Gastrocnemius medialis (tissue), 4 donors: ENCODE measurements around the gene FBRSL1. TPM values are rescaled to one million over a fixed set of nuclear protein-coding genes. Genes with fewer than 3 reads are reported as not detected.

ENCODE experiments used
- ATAC-seq, 2 donors: fragments of 150-250 bp; one replicate each; pipeline ENCODE4 v1.9.1; 2016
- DNase-seq, 2 donors: peaks; one replicate each; pipeline ENCODE4 v3.0.0-alpha.2; 2019
- H3K27ac ChIP-seq, 4 donors: fragments of 200-600 bp; sonication (generic); 1 replicate in 1 of 4; 2 replicates in 3 of 4; pipeline ENCODE4 v1.5.1; 2016 to 2018; ENCODE audit warnings: mild to moderate bottlenecking in 2 of 4, moderate library complexity in 1 of 4
- H3K27me3 ChIP-seq, 3 donors: fragments of 200-600 bp; sonication (generic) in 2 of 3; 1 replicate in 1 of 3; 2 replicates in 2 of 3; pipeline versions ENCODE4 v1.5.1 to v1.6.0; 2016 to 2019; ENCODE audit warnings: mild to moderate bottlenecking in 1 of 3, moderate library complexity in 1 of 3
- H3K36me3 ChIP-seq, 2 donors: fragments of 200-600 bp; sonication (generic) in 1 of 2; one replicate each; pipeline ENCODE4 v1.5.1; 2017 to 2018
- H3K4me1 ChIP-seq, 2 donors: fragments of 200-600 bp; sonication (generic) in 1 of 2; one replicate each; pipeline ENCODE4 v1.5.1; 2016 to 2017; ENCODE audit warnings: mild to moderate bottlenecking in 2 of 2
- H3K4me3 ChIP-seq, 4 donors: fragments of 200-600 bp; sonication (generic) in 3 of 4; 1 replicate in 1 of 4; 2 replicates in 3 of 4; pipeline ENCODE4 v1.5.1; 2016 to 2019; ENCODE audit warnings: mild to moderate bottlenecking in 2 of 4
- H3K9me3 ChIP-seq, 3 donors: fragments of 200-600 bp; sonication (generic) in 2 of 3; 1 replicate in 1 of 3; 2 replicates in 2 of 3; pipeline ENCODE4 v1.5.1; 2016 to 2019
- POLR2A ChIP-seq, 2 donors: fragments of 450-650 bp; IDR thresholded peaks; one replicate each; pipeline ENCODE4 v1.6.1; 2017; ENCODE audit warnings: antibody characterized with exemption in 2 of 2, mild to moderate bottlenecking in 2 of 2, moderate library complexity in 2 of 2
- in situ Hi-C, 4 donors: fragments of 200-750 bp; cut with MboI; loops; one replicate each; pipeline versions ENCODE4 v1.15.0 to v1.8.0; 2017; ENCODE audit warnings: low sequenced_read_pairs in 4 of 4
- intact Hi-C: fragments of 100-400 bp; cut with DNase I; formaldehyde crosslinking; loops from one replicate; pipeline ENCODE4 v1.15.1; 2023; ENCODE audit warnings: low total_unique reads
- total RNA-seq, 4 donors: library from RNA; depleted of rRNA; stranded (reverse); fragments of >200 nt; gene quantifications; one replicate each; pipeline versions ENCODE4 v1.1.0 to v1.2.3, GENCODE V29; 2016
- TF ChIP-seq, protein P1 (sequence below), 5 experiments: fragments of 450-650 bp in 3 of 5; fragments of 200-600 bp in 2 of 5; sonication (generic) in 2 of 5; IDR thresholded peaks in 4 of 5; conservative IDR thresholded peaks in 1 of 5; 1 replicate in 4 of 5; 2 replicates in 1 of 5; pipeline ENCODE4 v1.5.1; 2016 to 2019; ENCODE audit warnings: antibody characterized with exemption in 5 of 5, mild to moderate bottlenecking in 3 of 5, moderate library complexity in 3 of 5

The FBRSL1 gene
- total RNA-seq, 4 donors from 2014 or later: 8.4 to 29.4 (median 22.8) TPM

DNA sequence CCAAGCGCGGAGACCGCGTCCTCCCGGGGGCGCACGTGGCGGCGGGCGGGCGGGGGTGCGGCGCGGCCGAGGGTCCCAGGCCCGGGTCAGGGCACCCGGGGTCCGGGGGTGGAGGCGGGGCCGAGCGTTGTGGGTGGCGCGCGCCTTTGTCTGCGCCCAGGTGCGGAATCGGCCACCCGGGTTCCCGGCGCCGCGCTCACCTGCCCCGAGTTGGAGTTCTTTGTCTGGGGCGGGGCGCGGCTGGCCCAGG, 70.3 kb downstream of the FBRSL1 start:
- no peaks in the 10 kb centered on the region for H3K27me3 ChIP-seq
- intact Hi-C loops (no loop called here), in situ Hi-C loops (no loop called here)
- H3K9me3 ChIP-seq: no peaks in the 10 kb centered on the region
- H3K36me3 ChIP-seq: no peaks in the 10 kb centered on the region
- H3K4me1 ChIP-seq: peaks cover 4 to 7% of the 10 kb centered on the region in 2 donors
- DNase-seq: no peak
- H3K27ac ChIP-seq: no peak overlapping the region
- peak; percentile 11 to 22 for ATAC-seq
- H3K4me3 ChIP-seq: peak overlapping the region; percentile 61 to 71 (median 62)
- no peak for TF ChIP-seq POLR2A (IDR thresholded peaks at IDR 0.05)
- TF ChIP-seq, protein P1, sequence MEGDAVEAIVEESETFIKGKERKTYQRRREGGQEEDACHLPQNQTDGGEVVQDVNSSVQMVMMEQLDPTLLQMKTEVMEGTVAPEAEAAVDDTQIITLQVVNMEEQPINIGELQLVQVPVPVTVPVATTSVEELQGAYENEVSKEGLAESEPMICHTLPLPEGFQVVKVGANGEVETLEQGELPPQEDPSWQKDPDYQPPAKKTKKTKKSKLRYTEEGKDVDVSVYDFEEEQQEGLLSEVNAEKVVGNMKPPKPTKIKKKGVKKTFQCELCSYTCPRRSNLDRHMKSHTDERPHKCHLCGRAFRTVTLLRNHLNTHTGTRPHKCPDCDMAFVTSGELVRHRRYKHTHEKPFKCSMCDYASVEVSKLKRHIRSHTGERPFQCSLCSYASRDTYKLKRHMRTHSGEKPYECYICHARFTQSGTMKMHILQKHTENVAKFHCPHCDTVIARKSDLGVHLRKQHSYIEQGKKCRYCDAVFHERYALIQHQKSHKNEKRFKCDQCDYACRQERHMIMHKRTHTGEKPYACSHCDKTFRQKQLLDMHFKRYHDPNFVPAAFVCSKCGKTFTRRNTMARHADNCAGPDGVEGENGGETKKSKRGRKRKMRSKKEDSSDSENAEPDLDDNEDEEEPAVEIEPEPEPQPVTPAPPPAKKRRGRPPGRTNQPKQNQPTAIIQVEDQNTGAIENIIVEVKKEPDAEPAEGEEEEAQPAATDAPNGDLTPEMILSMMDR (IDR thresholded peaks at IDR 0.05 in 4 of 5, conservative IDR thresholded peaks at IDR 0.05 in 1 of 5): no peak

DNA sequence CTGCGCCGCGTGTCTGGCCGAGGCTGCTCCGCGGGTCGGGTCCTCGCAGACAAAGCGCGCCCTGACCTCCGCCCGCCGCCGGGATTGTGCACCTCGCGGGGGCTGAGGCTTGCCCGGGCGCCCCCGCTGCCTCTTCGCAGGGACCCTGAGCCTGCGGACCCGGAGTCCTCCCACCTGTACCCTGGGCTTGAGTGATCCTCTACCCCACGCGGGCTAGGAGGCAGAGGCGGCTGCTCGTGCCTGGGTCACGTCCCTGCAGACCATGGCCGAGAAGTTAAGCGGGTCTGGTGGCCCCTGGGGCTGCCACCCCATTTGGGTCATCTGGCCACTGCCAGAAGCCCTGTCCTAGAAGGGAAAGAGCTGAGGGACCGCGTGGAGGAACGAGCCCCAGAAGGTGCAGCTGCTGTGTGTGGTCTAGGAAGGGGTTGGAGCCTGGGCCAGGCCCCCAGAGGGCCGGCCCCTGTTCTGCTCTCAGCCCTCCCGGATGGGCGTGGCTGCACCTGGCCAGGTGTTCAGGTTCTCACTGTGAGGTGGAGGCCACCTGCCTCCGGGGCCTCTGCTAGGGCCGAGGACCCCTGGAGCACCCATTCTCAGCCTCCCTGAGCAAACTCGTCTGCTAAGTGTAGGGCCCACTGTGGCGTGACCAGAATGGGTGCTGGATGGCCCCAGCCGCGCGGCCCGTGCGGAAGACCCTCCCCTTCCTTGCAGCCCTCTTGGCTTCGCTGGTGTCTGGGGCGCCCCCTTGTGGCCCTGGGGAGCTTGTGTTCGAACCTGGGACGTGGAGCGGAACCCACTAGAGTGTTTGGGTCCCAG, 70.9 kb downstream of the FBRSL1 start:
- Histone ChIP-seq H3K9me3 (no peaks in the 10 kb centered on the region), H3K27ac (no peak overlapping the region), H3K4me3 (peak overlapping the region; percentile 61 to 71 (median 62)), H3K27me3 (no peaks in the 10 kb centered on the region), H3K4me1 (peaks cover 4 to 7% of the 10 kb centered on the region in 2 donors), H3K36me3 (no peaks in the 10 kb centered on the region)
- in situ Hi-C loops: no loop called here
- intact Hi-C loops: no loop called here
- DNase-seq (no peak), ATAC-seq (no peak)
- no peak for TF ChIP-seq POLR2A (IDR thresholded peaks at IDR 0.05)
- TF ChIP-seq, protein P1 (IDR thresholded peaks at IDR 0.05 in 4 of 5, conservative IDR thresholded peaks at IDR 0.05 in 1 of 5): peak in 4 of 5 experiments; percentile 35 to 62 (median 54)

Other genes with a start within 250 kb of the FBRSL1 start
- not detected for gene GALNT9, start 160.6 kb upstream of the FBRSL1 start, total RNA-seq
- under 1 TPM in 1 of 4 donors, not detected in 3; 0.83 TPM for gene LRCOL1, start 120.4 kb downstream of the FBRSL1 start, total RNA-seq
- gene P2RX2, start 128.6 kb downstream of the FBRSL1 start, total RNA-seq: not detected
- 10 to 100 TPM in 2 of 4 donors, 1 to 10 TPM in 2; 7.1 to 18.7 (median 11.1) TPM for gene POLE, start 197.2 kb downstream of the FBRSL1 start, total RNA-seq
- gene PXMP2, start 197.4 kb downstream of the FBRSL1 start, total RNA-seq: 10 to 100 TPM; 16.0 to 44.8 (median 38.6) TPM
- 10 to 100 TPM; 36.6 to 75.1 (median 62.8) TPM for gene PGAM5, start 220.7 kb downstream of the FBRSL1 start, total RNA-seq